Eye (tissue), 1 donor: Measurements from ENCODE around the gene RBM28.

Source experiments
- DNase-seq: peaks from one replicate; pipeline ENCODE4 v3.0.0-alpha.2; 2015

Gene RBM28

GRCh38 chr7:128279124-128279713 lies 64.5 kb downstream of the RBM28 start:
- DNase-seq: no peak

- no peak for DNase-seq
These were observed 65.3 kb downstream of the RBM28 start for GRCh38 chr7:128278366-128278765.

GRCh38 chr7:128275681-128276080 lies 68.0 kb downstream of the RBM28 start:
- no peak for DNase-seq

GRCh38 chr7:128274884-128275603 lies 68.7 kb downstream of the RBM28 start:
- DNase-seq: no peak

GRCh38 chr7:128274246-128274883 lies 69.3 kb downstream of the RBM28 start:
- DNase-seq: no peak

GRCh38 chr7:128271942-128272481 lies 71.7 kb downstream of the RBM28 start:
- peak; percentile 58 for DNase-seq

- DNase-seq: peak; percentile 61
These were observed 72.2 kb downstream of the RBM28 start for GRCh38 chr7:128271471-128271941.

GRCh38 chr7:128270826-128271272 lies 72.9 kb downstream of the RBM28 start:
- peak; percentile 63 for DNase-seq

GRCh38 chr7:128268233-128268632 lies 75.5 kb downstream of the RBM28 start:
- DNase-seq: no peak

- DNase-seq: no peak
These were observed 76.1 kb downstream of the RBM28 start for GRCh38 chr7:128267595-128267924.

- DNase-seq: peak; percentile 87
These were observed 76.7 kb downstream of the RBM28 start for GRCh38 chr7:128266883-128267594.

- no peak for DNase-seq
These were observed 77.2 kb downstream of the RBM28 start for GRCh38 chr7:128266529-128266882.

GRCh38 chr7:128265906-128266300 lies 77.8 kb downstream of the RBM28 start:
- DNase-seq: no peak

GRCh38 chr7:128265156-128265905 lies 78.4 kb downstream of the RBM28 start:
- no peak for DNase-seq

- DNase-seq: no peak
These were observed 79.2 kb downstream of the RBM28 start for GRCh38 chr7:128264477-128264876.

- no peak for DNase-seq
These were observed 80.3 kb downstream of the RBM28 start for GRCh38 chr7:128263420-128263819.

GRCh38 chr7:128262273-128263028 lies 81.3 kb downstream of the RBM28 start:
- DNase-seq: no peak

GRCh38 chr7:128260069-128260795 lies 83.5 kb downstream of the RBM28 start:
- DNase-seq: no peak

- DNase-seq: peak; percentile 38
These were observed 84.3 kb downstream of the RBM28 start for GRCh38 chr7:128259131-128260061.

GRCh38 chr7:128257458-128257857 lies 86.2 kb downstream of the RBM28 start:
- no peak for DNase-seq
